OCI-LY7 (cell line): ENCODE data around the gene DUS1L.

Experiments used
- EZH2phosphoT487 ChIP-seq: fragments of 200-600 bp; sonication (generic); IDR thresholded peaks from 2 replicates; pipeline ENCODE4 v1.6.1; 2018; ENCODE audit warnings: low read depth, borderline replicate concordance, mild to moderate bottlenecking, mixed run types, antibody characterized with exemption, low read length, moderate library complexity, mixed read lengths
- TF ChIP-seq, protein P1 (sequence below): fragments of 200-600 bp; sonication (generic); conservative IDR thresholded peaks from 2 replicates; pipeline ENCODE4 v1.5.1; 2014; ENCODE audit warnings: mild to moderate bottlenecking, antibody characterized with exemption, low read length, moderate library complexity, mixed read lengths

DNA sequence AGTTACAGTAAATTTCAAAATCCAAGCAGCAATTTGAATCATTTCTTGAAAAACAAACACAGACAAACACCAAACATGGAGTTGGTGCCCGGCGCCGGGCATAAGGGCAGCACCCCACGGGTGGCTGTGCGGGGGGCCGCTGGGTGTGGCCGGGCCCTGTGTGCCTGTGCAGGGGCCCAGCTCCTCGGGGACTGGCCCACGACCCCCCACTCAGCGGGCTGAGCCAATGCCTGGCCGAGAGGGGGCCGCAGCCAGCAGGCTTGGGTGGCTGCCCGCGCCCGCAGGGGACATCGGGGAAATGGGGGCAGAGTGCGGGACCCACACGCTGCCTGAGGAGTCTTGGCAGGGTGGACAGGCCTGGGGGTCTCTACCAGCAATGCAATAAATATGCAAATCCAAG is 12.8 kb upstream of the DUS1L start:
- TF ChIP-seq, protein P1, sequence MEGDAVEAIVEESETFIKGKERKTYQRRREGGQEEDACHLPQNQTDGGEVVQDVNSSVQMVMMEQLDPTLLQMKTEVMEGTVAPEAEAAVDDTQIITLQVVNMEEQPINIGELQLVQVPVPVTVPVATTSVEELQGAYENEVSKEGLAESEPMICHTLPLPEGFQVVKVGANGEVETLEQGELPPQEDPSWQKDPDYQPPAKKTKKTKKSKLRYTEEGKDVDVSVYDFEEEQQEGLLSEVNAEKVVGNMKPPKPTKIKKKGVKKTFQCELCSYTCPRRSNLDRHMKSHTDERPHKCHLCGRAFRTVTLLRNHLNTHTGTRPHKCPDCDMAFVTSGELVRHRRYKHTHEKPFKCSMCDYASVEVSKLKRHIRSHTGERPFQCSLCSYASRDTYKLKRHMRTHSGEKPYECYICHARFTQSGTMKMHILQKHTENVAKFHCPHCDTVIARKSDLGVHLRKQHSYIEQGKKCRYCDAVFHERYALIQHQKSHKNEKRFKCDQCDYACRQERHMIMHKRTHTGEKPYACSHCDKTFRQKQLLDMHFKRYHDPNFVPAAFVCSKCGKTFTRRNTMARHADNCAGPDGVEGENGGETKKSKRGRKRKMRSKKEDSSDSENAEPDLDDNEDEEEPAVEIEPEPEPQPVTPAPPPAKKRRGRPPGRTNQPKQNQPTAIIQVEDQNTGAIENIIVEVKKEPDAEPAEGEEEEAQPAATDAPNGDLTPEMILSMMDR, result no peak
- no peak for TF ChIP-seq EZH2phosphoT487
